ENCODE measurements around the gene EXOC7. TPM values are rescaled to one million over a fixed set of nuclear protein-coding genes. Genes with fewer than 3 reads are reported as not detected.

EXOC7 gene
- total RNA-seq, 4 donors from 2014 or later, result 57.7 to 79.1 (median 71.4) TPM

DNA sequence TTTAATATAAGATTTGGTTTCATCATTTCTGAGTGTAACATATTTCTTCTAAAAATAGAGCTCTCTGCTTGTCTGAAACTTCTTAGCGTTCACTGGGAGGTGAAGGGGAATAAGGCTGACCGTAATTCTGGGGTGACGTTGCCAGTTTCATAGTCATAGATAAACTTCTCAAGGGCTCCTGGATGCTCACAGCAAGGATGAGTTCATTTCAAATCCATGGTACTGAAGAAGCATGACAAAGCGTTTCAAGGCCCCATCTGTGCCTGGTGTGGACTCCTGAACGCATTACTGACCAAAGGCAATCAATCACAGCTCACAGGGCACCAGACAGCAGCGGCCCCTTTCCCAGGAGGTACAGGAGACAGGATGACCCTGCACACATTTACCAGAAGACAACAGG is 64.5 kb downstream of the EXOC7 start:
- TF ChIP-seq, protein P1, sequence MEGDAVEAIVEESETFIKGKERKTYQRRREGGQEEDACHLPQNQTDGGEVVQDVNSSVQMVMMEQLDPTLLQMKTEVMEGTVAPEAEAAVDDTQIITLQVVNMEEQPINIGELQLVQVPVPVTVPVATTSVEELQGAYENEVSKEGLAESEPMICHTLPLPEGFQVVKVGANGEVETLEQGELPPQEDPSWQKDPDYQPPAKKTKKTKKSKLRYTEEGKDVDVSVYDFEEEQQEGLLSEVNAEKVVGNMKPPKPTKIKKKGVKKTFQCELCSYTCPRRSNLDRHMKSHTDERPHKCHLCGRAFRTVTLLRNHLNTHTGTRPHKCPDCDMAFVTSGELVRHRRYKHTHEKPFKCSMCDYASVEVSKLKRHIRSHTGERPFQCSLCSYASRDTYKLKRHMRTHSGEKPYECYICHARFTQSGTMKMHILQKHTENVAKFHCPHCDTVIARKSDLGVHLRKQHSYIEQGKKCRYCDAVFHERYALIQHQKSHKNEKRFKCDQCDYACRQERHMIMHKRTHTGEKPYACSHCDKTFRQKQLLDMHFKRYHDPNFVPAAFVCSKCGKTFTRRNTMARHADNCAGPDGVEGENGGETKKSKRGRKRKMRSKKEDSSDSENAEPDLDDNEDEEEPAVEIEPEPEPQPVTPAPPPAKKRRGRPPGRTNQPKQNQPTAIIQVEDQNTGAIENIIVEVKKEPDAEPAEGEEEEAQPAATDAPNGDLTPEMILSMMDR (IDR thresholded peaks at IDR 0.05; ENCODE audit: low read depth), result no peak

DNA sequence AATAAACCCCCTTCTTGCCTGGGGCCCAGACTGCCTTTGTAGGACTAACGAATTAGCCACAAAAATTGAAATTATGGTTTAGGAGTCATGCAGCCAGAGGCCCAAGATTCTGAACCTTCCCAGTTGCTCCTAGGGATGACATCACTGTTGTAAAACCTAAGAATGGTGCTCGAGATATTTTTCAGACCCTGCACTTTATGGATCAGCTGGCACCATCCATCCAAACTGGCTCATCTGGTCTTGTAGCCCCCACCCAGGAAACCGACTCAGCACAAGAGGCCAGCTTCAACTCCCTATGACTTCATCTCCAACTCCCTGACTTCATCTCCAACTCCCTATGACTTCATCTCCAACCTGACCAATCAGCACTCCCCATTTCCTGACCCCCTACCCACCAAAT is 65.5 kb downstream of the EXOC7 start:
- TF ChIP-seq, protein P1 (IDR thresholded peaks at IDR 0.05; ENCODE audit: low read depth), result no peak

DNA sequence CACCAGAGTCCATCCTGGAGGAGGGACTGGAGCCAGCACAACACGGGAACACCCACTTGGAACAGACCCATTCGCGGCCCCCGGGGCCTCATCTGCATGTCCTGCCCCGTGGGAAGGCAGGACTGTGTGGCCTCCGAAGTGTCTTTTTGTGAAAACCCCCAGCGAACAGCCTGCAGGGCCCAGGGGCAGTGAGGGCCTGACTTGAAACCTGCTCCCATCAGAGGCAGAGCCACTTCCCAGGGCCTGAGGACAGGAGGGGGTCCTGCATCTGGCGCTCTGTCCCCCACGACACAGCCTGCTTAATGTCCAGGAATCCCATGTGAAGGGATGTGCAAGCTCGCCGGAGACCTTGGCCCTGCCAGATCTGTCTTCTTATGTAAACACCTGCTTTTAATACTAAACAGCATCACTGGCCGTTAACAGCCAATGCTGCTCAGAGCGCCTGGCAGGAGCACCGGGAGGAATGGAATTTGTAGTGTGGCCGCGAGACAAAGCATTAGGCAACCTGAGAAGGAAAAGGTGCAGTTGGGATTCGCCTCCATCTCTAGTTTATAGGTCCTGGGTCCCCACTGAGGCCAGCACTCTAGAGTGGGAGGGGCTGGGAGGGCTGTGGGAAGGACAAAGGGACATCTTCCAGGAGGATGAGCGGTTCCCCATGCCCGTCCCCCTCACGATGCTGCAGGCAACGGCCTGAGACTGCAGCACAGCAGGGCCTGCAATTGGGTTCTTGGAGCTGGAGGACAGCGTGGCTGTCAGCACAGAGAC is 66.9 kb downstream of the EXOC7 start:
- TF ChIP-seq, protein P1 (IDR thresholded peaks at IDR 0.05; ENCODE audit: low read depth), result no peak

DNA sequence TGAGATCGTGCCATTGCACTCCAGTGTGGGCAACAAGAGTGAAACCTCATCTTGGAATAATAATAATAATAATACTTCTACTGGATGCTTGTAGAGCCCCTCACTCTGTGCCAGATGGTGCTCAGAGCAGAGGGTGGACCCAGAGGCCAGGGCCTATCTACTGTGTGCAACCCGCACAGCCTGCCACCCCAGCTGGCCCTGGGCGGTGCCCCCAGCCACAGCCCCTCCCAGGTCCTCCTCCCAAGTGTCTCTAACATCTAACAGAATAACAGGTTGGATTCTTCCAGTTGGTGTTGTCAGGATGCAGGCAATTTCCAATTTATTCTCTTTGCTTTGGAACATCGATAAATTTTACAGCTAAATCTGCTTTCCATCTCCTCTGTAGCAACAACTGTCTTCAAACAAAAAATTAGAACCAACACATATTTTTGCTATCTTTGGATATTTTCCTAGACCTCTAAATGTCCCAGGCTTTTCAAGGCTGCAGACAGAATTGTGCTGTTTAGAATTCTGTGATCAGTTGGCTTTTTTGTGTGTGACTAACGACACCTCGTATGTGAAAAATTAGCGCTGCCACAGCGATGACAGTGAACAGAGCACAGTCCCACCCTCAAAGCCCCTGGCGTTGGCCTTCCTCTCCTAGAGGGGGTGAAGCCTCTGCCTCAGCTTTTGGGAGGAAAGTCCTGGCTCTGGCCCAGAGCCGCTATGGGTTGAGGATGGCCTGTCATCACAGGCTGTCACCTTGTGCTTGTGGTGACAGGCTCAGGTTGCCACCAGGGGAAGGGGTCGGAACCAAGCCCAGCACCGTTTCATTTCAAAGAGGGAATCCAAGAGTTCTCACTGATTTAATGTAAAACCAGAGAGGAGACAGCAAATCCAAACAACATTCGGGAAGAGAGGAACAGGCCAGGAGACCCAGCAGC is 68.9 kb downstream of the EXOC7 start:
- TF ChIP-seq, protein P1 (IDR thresholded peaks at IDR 0.05; ENCODE audit: low read depth), result no peak

DNA sequence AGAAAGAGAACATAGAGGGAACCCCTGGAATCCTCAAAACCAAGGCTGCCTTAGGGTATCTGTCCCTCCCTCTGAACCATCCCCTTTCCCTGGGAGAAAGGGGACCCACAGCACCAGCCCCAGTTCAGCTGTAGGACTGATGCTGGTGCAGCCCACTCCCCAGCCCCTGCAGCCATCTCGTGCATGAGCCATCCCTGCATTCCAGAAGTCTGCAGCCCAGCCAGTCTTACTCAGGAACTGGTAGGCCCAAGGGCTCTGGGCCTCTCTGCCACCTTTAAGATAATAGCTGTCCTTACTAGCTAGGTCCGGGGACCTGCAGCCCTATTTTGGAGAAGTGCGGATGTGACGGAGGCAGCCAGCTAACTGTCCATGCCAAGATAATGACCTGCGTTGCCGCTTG is 70.4 kb downstream of the EXOC7 start:
- TF ChIP-seq, protein P1 (IDR thresholded peaks at IDR 0.05; ENCODE audit: low read depth), result no peak

DNA sequence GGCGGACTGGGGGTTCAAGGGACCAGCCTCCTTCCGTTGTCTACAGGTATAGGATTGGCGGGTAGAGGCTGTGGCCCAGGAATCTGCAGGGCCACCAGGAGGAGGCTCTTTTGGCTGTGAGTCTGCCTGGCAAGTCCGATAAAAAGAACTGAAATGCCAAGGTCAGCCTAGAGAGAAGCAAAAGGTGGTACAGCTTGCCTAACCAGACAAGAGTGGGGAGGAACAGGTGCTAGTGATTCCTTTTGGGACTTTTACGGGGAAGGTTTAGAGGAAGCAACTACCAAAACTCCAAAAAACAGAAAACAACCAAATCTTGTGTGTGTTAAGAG is 70.8 kb downstream of the EXOC7 start:
- TF ChIP-seq, protein P1 (IDR thresholded peaks at IDR 0.05; ENCODE audit: low read depth), result no peak

DNA sequence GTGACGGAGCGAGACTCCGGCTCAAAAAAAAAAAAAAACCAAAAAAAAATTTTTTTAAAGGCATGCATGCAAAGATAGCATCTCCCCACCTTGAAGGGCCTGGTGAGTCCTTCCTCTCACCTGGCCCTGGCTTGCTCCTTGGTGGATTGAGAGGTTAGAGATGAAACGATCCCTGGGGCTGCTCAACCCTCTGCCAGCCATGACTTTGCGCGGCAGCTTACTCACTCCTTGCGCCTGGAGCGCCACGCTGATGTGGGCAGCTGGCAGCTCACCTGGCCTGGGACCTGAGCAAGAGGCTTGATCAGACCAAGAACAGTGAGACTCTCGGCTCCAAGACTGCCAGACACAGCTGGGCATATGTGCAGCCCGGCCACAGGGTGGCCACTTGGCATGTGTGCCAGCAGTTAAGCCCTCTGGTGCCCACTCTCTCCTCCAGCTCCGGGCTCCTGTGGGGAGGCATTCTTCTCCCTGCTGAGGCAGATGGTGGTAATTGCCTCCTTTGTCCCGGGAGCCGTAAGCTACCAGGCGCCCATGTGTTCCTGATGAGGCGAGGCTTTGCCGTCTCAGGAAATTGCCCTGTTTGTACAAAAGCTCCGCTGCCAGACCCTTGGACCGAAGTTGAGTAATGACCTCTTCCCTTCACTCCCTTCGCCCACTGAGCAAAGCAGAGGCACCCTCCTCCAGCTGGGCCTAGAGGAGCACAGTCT is 71.4 kb downstream of the EXOC7 start:
- TF ChIP-seq, protein P1 (IDR thresholded peaks at IDR 0.05; ENCODE audit: low read depth), result no peak
